Effector memory CD4-positive, alpha-beta T cell (primary cell): Measurements from ENCODE around the gene LYPLAL1.

ENCODE experiments used
- DNase-seq, 3 donors: peaks; one replicate each; pipeline ENCODE4 v3.0.0-alpha.2; 2020
- H3K27ac ChIP-seq: 2 replicates; pipeline ENCODE4 v1.7.0; 2013; ENCODE audit warnings: mild to moderate bottlenecking, low read length, moderate library complexity; ENCODE audit not compliant: insufficient read depth, poor library complexity, severe bottlenecking
- H3K27me3 ChIP-seq: replicated peaks from 2 replicates; pipeline ENCODE4 v1.7.0; 2013; ENCODE audit warnings: mild to moderate bottlenecking, low read length; ENCODE audit not compliant: insufficient read depth, control insufficient read depth, poor library complexity, severe bottlenecking
- H3K36me3 ChIP-seq: 2 replicates; pipeline ENCODE4 v1.7.0; 2013; ENCODE audit warnings: mild to moderate bottlenecking, low read length, moderate library complexity; ENCODE audit not compliant: control insufficient read depth, insufficient read depth
- H3K4me1 ChIP-seq: 2 replicates; pipeline ENCODE4 v1.7.0; 2013; ENCODE audit warnings: low read length, mild to moderate bottlenecking; ENCODE audit not compliant: control insufficient read depth, insufficient read depth, poor library complexity, severe bottlenecking
- H3K4me3 ChIP-seq: 2 replicates; pipeline ENCODE4 v1.7.0; 2013; ENCODE audit warnings: low read length, low read depth, mild to moderate bottlenecking; ENCODE audit not compliant: insufficient read depth, poor library complexity, severe bottlenecking
- H3K9me3 ChIP-seq: 2 replicates; pipeline ENCODE4 v1.7.0; 2013; ENCODE audit warnings: mild to moderate bottlenecking, low read length, moderate library complexity; ENCODE audit not compliant: control insufficient read depth

LYPLAL1 gene

DNA sequence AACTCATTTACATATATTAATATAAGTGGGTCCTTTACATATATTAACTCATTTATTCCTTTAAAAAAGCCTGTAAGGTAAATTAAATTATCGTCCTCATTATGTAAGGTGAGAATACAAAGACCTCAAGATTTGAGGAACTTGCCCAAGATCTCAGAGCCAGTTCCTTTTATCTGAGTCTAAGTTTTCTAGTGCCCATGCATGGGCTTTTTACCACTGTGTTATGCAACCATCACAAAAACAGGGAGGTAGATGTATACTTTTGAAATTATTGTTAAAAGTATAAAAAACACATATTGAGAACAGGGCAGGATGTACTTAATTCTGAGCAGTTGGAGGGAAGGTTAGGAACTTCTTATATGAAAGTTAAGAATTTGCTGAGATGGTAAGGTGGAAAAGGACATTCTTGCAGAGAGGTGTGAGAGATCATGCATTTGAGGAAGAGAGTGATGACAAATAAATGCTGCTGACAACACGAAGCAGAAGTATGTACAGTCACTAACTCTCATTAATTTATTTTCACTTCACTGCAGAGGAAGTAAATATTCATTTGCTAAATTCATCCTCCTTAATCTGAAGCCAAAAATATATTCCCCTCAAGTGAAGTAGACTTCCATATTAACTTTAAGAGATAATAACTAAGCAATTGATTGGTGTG, 28.9 kb upstream of the LYPLAL1 start:
- no peaks in the 10 kb centered on the region for H3K9me3 ChIP-seq
- DNase-seq: no peak
- H3K36me3 ChIP-seq: no peaks in the 10 kb centered on the region
- no peaks in the 10 kb centered on the region for H3K4me1 ChIP-seq
- H3K4me3 ChIP-seq: no peak overlapping the region
- no peaks in the 10 kb centered on the region for H3K27me3 ChIP-seq
- H3K27ac ChIP-seq: no peak overlapping the region

DNA sequence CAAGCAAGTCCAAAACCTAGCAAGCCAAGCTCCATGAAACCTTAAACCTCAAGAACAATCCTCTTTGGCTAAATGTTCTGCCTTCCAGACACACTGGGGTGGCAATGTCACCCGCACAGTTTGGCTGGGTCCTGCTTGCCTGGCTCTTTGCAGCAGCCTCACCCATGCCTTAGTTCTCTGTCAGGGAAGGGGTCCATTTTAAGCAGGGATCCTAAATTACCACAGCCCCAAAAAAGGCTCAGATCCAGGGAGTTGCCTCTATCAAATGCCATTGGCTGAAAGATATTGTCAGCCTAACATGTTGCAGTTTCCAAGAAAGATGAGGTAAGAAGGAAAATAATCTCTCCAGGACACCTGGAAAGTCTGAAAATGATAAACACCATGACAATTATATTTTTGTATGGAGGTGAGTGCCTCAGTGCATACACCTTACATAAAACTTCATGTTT, 26.1 kb upstream of the LYPLAL1 start:
- no peak overlapping the region for H3K4me3 ChIP-seq
- no peak overlapping the region for H3K27ac ChIP-seq
- no peaks in the 10 kb centered on the region for H3K36me3 ChIP-seq
- H3K4me1 ChIP-seq: no peaks in the 10 kb centered on the region
- H3K9me3 ChIP-seq: no peaks in the 10 kb centered on the region
- no peaks in the 10 kb centered on the region for H3K27me3 ChIP-seq
- DNase-seq: no peak

DNA sequence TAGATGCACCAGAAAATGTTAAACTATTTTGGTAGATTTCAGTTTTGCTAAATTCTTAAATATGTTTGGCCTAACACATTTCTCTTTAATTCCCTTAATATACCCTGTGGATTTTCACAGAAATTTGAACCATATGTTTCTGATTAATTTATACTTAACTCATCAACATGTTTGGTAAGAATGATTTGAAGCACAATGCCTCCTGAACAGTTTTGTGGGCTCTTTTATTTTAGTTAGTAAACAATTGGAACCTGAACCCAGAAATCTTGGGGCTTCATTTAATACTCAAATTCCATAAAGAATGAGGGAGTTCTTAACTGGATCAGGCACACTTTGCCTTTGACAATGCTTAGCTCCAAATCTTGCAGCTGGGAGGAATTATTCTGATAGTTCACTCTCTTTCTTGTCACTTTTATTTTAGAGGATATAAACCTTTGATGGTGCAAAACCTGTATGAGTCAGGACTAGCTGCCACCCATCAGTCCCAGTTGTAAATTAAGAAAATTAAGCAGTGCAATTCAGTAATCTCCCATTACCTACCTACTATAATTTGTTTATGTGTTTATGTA, 24.6 kb upstream of the LYPLAL1 start:
- no peak overlapping the region for H3K27ac ChIP-seq
- no peaks in the 10 kb centered on the region for H3K4me1 ChIP-seq
- DNase-seq: no peak
- H3K27me3 ChIP-seq: no peaks in the 10 kb centered on the region
- H3K9me3 ChIP-seq: no peaks in the 10 kb centered on the region
- no peaks in the 10 kb centered on the region for H3K36me3 ChIP-seq
- H3K4me3 ChIP-seq: no peak overlapping the region

DNA sequence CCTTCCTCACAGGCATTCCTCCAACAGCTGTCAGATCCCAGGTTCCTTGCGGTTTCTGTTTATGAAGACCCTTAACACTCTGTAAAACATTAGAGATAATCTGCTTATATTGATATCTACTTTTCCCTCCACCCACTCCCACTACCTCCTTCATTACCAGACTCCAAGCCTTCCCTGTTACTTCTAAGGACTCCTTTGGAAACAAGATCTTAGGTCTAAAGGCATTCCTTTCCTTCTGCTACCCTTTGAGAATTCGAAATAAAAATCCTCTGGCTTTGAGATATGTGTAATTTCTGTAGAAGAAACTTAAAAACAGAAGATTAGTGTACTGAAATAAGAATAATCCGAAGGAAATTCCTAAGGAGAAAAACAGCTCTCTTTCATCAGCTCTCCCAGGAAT, 23.7 kb upstream of the LYPLAL1 start:
- no peaks in the 10 kb centered on the region for H3K9me3 ChIP-seq
- no peaks in the 10 kb centered on the region for H3K4me1 ChIP-seq
- H3K4me3 ChIP-seq: no peak overlapping the region
- no peaks in the 10 kb centered on the region for H3K27me3 ChIP-seq
- H3K27ac ChIP-seq: no peak overlapping the region
- no peak for DNase-seq
- H3K36me3 ChIP-seq: no peaks in the 10 kb centered on the region

DNA sequence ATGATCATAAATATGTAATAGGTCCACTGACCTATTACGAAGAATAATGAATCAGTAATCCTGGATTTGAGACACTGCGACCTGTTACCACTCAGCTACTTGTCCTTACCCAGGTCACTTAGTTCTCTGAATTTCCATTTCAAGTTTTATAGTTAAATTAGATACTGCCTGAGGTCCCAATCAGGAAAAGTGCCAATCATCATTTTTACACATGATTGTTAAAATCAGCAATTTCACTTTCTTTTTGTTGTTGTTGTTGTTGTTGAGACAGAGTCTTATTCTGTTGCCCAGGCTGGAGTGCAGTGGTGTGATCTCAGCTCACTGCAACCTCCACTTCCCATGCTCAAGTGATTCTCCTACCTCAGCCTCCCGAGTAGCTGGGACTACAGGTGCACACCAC, 22.8 kb upstream of the LYPLAL1 start:
- Histone ChIP-seq H3K36me3 (no peaks in the 10 kb centered on the region), H3K27ac (no peak overlapping the region), H3K9me3 (no peaks in the 10 kb centered on the region), H3K4me1 (no peaks in the 10 kb centered on the region), H3K27me3 (no peaks in the 10 kb centered on the region), H3K4me3 (no peak overlapping the region)
- no peak for DNase-seq

DNA sequence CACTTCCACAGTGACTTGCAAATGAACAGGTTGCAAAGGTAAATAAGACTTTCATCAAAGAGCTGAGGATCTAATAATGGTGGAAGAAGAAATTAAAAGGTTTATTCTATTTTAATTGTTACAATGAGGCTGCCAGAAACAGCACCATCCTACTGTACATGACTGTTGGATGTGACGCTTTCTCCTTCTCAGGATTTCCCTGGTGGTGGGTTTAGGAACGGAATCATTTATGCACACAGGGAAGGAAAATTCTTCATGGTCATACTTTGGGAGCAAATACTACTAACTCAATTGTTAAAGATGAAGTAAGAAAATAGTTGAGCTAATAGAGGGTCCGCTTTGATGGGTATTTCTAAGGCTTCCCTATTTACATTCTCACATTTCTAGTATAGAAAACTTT, 22.2 kb upstream of the LYPLAL1 start:
- Histone ChIP-seq H3K27ac (no peak overlapping the region), H3K36me3 (no peaks in the 10 kb centered on the region), H3K27me3 (no peaks in the 10 kb centered on the region), H3K4me1 (no peaks in the 10 kb centered on the region), H3K4me3 (no peak overlapping the region), H3K9me3 (no peaks in the 10 kb centered on the region)
- no peak for DNase-seq

DNA sequence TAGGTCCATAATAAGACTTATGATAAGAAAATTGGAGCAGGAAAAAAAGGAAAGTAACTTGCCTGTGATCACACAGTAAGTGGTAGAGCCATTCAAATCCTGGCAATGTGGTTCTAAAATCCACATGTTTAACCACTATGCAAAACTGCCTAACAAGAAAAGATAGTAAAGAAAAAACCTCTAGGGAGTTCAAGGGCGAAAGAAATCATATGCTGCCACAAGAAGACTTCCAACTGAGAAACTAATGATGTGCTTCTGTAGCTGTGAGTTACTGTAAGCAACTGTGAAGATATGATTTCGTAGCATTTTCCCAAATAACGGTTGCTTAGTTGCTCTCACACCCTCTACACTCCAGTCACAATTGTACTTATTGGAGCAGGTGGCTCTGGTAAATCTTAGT, 20.9 kb upstream of the LYPLAL1 start:
- no peaks in the 10 kb centered on the region for H3K4me1 ChIP-seq
- DNase-seq: no peak
- H3K27me3 ChIP-seq: no peaks in the 10 kb centered on the region
- no peaks in the 10 kb centered on the region for H3K36me3 ChIP-seq
- no peak overlapping the region for H3K4me3 ChIP-seq
- H3K27ac ChIP-seq: no peak overlapping the region
- no peaks in the 10 kb centered on the region for H3K9me3 ChIP-seq

DNA sequence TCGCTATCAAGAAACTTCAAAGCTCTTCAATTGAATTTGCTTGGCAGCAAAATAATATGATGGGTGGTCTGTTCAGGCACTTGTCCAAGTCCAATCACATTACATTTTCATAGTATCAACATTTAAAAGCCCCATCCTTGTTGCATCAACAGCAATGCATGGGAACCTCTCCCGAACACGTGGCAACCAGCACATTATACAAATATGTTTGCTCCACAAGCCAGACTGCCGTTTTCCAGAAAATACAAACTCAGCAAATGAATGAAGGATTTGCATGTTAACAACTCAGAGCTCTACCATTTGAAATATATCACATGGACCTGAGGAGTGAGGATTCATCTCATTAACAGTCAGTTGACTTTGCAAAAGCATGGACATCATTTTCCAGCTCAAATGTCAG, 20.0 kb upstream of the LYPLAL1 start:
- Histone ChIP-seq H3K36me3 (no peaks in the 10 kb centered on the region), H3K4me3 (no peak overlapping the region), H3K27ac (no peak overlapping the region), H3K4me1 (no peaks in the 10 kb centered on the region), H3K9me3 (no peaks in the 10 kb centered on the region), H3K27me3 (no peaks in the 10 kb centered on the region)
- DNase-seq: no peak

DNA sequence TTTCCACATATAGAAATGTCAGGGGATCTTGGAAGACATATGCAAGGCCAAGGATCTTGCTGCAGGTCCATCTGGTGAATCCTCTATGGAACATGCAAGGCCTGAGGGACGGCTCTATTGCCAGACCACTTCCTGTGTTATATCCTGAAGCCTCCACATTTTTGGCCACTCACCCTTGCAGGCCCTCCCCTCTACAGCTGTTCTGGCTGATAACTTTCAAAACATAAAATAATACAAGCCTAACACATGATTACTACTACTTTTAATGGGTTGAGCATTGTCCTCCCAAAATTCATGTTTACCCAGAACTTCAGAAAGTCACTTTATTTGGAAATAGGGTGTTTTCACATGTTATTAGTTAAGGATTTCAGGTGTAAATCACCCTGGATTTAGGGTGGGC, 18.5 kb upstream of the LYPLAL1 start:
- Histone ChIP-seq H3K27ac (no peak overlapping the region), H3K9me3 (no peaks in the 10 kb centered on the region)

DNA sequence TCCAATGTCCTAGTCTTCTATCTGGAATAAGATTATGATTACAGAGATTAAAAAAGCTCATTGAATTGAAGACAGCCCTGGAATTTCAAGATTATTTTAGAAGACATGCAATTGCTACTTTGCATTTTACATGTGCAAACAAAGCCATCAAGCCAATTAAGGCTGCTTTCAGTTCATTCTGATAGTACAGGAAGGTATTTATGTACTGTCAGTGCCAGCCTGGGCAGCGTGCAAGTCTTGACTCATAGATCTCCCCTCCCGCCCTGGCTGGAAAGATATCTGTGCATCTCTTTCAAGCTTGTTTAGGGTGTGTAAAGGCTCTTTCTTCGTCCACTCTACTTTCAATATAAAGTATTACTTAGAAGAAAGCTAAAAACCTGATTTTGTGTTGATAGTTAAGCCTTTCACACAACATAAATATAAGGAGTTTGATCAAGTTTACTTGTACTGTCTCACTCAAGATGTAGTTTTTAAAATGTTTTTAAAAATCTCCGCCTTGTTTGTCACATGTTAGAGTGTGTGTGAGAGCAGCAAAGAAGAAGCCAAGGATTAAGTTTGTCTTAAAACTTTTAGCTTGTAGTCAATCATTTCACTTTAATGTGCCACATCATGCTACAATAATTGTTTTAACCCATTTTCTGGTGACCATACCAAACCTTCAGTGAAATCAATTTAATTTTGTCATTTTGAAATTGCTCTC, 13.6 kb upstream of the LYPLAL1 start:
- Histone ChIP-seq H3K4me1 (no peaks in the 10 kb centered on the region), H3K27ac (no peak overlapping the region), H3K9me3 (no peaks in the 10 kb centered on the region), H3K36me3 (no peaks in the 10 kb centered on the region), H3K27me3 (no peaks in the 10 kb centered on the region), H3K4me3 (no peak overlapping the region)
- DNase-seq: no peak

More for the DNA sequence above, 18.5 kb upstream of the LYPLAL1 start:
- Histone ChIP-seq H3K4me1 (no peaks in the 10 kb centered on the region), H3K4me3 (no peak overlapping the region), H3K36me3 (no peaks in the 10 kb centered on the region), H3K27me3 (no peaks in the 10 kb centered on the region)
- DNase-seq: no peak
